Measurements from ENCODE around the gene FFAR4.

GRCh38 chr10:93552780-93553179 is 13.7 kb upstream of the FFAR4 start:
- TF ChIP-seq POLR2A (IDR thresholded peaks at IDR 0.05) = no peak
- TF ChIP-seq CTCF (IDR thresholded peaks at IDR 0.05) = no peak

Data from adrenal gland (tissue), 5 donors.